ENCODE measurements around the gene KANK4.

The KANK4 gene

DNA sequence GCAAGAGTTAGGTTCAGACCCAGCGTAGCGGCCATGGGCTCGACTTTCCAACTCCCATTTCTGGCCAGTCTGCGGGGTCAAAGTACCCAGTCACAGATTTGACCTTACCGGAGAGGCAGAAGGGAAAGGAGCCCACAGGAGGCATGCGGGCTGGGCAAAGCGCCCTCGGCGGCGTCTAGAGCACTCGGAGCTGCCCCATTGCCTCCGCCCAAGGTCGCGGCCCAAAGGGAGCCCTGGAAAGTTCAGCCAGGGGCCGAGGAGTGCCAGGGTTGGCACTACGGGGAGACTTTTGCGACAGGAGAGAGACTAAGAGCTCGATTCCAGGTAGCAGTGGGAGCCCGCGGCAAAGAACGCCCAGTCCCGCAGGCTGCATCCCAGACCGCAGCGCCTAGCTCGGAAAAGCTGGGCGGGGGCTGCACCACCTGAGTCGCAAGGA lies 896 bp downstream of the KANK4 start:
- peaks cover 3% of the 10 kb centered on the region for H3K4me1 Mint-ChIP-seq (ENCODE audit: low read depth)
- no peak overlapping the region for H3K27ac Mint-ChIP-seq
- H3K4me3 Mint-ChIP-seq, result no peak overlapping the region
- H3K36me3 Mint-ChIP-seq (ENCODE audit: low read depth), result no peaks in the 10 kb centered on the region
- no peaks in the 10 kb centered on the region for H3K9me3 Mint-ChIP-seq
- H3K27me3 Mint-ChIP-seq, result peaks cover 40% of the 10 kb centered on the region

DNA sequence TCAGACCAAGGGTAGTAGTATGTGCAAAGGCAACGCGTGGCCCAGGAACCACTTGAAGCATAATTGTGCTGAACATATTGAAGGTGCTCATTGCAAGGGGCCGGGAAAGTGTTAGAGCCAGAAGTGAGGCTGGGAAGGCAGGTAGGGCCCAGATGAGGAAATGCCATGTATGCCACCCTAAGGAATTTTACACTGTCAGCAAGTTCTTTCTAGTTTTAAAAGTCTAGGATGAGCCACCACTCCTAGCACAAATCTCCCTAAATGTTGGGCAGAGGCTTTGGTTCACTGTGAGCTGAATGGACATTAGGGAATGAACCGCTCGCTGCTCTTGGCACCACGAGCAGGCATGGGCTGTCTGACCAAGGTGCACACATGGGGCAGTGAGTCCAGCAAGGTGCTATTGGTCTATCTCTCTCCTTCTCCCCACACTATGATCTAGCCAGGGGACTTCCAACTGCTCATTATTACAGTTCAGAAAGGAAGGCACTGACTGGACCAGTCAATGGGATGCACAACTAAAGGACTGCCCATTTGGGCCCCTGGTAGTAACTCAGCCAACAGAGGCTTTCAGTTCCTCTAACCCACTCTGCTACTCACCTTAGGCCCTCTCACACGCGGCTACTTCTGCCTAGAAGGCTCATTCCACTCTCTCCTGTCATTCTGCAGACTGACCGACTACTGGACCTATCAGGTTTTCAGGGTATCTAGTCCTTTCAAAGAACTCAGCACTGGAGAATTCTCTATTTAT lies 2.0 kb downstream of the KANK4 start:
- H3K27me3 Mint-ChIP-seq, result peaks cover 40% of the 10 kb centered on the region
- no peaks in the 10 kb centered on the region for H3K36me3 Mint-ChIP-seq (ENCODE audit: low read depth)
- no peak overlapping the region for H3K4me3 Mint-ChIP-seq
- H3K4me1 Mint-ChIP-seq (ENCODE audit: low read depth), result peaks cover 3% of the 10 kb centered on the region
- H3K9me3 Mint-ChIP-seq, result no peaks in the 10 kb centered on the region
- H3K27ac Mint-ChIP-seq, result no peak overlapping the region

DNA sequence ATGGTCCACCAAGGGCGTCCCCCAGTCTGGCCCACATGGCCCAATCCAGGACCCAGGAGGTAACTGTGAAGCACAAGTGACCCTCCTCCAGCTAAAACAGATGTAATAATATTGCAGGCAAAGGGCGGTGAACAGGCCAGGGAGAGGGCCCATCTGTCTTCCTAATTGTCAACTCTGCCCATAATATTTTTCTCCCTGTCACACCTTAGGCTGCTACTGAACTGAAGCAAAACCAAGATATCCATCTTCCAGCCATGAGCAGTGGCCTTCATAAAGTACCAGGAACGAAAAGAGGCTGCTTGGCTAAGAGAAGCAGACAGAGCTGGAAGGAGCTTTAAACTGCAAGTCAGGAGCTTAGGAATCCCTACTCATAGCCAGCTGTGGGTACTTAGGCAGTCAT lies 3.1 kb downstream of the KANK4 start:
- H3K36me3 Mint-ChIP-seq (ENCODE audit: low read depth), result no peaks in the 10 kb centered on the region
- no peaks in the 10 kb centered on the region for H3K9me3 Mint-ChIP-seq
- no peaks in the 10 kb centered on the region for H3K4me1 Mint-ChIP-seq (ENCODE audit: low read depth)
- H3K27me3 Mint-ChIP-seq, result peaks cover 35% of the 10 kb centered on the region
- H3K4me3 Mint-ChIP-seq, result no peak overlapping the region
- no peak overlapping the region for H3K27ac Mint-ChIP-seq

DNA sequence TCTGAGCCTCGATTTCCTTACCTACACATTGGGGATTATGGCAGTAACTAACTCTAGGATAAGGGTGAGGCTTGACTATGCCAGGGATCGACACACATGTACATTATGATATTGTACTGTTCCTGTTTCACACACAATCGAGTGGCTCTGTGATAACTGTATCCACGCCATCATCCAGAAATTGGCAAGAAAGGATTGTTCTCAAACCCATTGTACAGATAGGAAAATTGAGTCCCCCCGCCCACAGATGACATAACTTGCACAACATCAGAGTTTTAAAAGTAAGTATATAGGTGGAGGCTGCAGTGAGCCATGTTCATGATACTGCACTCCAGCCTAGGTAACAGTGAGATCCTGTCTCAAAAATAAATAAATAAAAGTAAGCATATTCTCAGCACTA lies 3.8 kb downstream of the KANK4 start:
- Mint-ChIP-seq H3K36me3 (ENCODE audit: low read depth) (no peaks in the 10 kb centered on the region), H3K27me3 (peaks cover 28% of the 10 kb centered on the region), H3K27ac (no peak overlapping the region), H3K9me3 (no peaks in the 10 kb centered on the region), H3K4me1 (ENCODE audit: low read depth) (no peaks in the 10 kb centered on the region), H3K4me3 (no peak overlapping the region)

DNA sequence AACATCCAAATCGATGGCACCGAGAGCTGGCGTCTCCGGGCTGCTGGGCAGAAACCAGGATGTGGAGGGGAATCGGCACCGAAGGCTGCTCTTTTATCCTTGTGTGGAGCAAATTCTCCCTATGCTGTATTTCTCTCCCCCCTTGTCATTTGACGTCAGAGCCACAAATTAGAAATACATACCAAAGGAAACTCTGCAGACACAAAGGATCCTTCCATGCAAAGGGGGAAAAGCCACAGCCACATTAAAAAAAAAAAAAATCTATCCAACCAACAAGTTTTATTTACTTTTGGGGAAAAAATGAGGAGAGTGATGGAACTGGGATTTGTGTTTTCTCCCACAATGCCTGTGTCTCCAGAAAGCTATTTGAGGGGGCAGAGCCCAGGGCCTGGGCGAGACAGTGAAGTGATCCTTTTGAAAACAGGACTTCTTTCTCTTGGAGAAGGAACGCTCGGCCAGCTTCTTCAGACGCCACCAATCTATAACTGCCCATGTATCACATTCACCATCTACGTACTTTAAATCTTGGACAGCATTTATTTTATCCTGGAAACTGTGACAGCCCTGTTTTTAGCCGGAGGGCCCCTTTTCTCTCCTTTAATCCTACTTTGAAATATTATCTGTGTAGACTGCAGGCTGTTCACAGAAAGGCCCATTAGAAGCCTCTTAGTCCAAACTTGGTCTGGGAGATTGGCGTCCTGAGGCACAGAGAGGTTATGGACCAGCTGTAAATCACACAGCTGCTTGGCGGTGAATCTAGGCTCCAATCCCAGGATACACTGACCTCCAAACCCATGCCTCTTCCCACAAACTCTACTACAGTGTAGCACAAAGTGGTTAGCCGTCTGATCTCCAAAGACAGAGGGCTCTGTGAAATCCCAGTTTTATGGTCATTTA lies 4.5 kb downstream of the KANK4 start:
- Mint-ChIP-seq H3K27ac (no peak overlapping the region), H3K4me1 (ENCODE audit: low read depth) (no peaks in the 10 kb centered on the region), H3K9me3 (no peaks in the 10 kb centered on the region), H3K36me3 (ENCODE audit: low read depth) (no peaks in the 10 kb centered on the region), H3K4me3 (no peak overlapping the region), H3K27me3 (peaks cover 21% of the 10 kb centered on the region)

DNA sequence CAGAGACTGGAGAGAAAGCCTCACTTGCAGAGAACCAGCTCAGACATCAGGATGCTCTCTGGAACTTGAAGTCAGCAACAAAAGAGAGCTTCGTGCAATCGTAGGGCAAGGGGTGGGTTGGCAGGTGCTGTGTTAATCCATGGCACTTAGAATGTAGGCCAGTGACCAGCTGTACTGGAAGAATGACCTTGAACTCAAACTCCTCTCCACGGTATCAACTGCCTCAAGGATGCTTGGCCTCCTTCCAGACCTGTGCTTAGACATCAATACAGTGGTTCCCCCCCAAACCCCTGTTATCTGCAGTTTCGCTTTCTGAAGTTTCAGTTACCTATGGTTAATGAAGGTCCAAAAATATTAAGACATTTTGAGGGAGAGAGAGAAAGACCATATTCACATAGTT lies 6.5 kb downstream of the KANK4 start:
- Mint-ChIP-seq H3K4me3 (no peak overlapping the region), H3K4me1 (ENCODE audit: low read depth) (no peaks in the 10 kb centered on the region), H3K27ac (no peak overlapping the region), H3K27me3 (peaks cover 11% of the 10 kb centered on the region), H3K36me3 (ENCODE audit: low read depth) (no peaks in the 10 kb centered on the region), H3K9me3 (no peaks in the 10 kb centered on the region)

DNA sequence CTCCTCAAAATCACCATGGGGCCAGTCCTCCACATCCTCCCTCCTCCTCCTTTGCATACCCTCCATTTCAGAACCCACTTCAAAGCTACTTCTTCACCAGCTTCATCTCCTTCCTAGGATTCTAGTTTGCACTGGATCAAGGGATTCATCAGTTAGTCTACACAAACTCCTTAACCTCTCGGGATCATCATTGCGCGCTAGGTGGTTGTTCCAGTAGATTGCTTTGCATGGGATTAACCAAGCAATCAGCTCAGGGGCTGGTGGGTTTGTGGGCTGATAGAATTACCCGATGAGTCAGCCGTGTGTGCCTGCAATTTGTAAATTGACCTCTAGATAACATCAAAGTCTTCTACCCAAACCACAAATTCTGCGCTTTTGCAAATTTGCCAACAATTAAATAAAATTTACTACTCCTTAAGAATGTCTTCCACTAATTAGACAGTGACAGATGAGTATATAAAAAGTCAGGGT lies 7.7 kb downstream of the KANK4 start:
- H3K27ac Mint-ChIP-seq, result no peak overlapping the region
- no peaks in the 10 kb centered on the region for H3K9me3 Mint-ChIP-seq
- H3K36me3 Mint-ChIP-seq (ENCODE audit: low read depth), result no peaks in the 10 kb centered on the region
- H3K4me3 Mint-ChIP-seq, result no peak overlapping the region
- H3K27me3 Mint-ChIP-seq, result peaks cover 3% of the 10 kb centered on the region
- no peaks in the 10 kb centered on the region for H3K4me1 Mint-ChIP-seq (ENCODE audit: low read depth)

DNA sequence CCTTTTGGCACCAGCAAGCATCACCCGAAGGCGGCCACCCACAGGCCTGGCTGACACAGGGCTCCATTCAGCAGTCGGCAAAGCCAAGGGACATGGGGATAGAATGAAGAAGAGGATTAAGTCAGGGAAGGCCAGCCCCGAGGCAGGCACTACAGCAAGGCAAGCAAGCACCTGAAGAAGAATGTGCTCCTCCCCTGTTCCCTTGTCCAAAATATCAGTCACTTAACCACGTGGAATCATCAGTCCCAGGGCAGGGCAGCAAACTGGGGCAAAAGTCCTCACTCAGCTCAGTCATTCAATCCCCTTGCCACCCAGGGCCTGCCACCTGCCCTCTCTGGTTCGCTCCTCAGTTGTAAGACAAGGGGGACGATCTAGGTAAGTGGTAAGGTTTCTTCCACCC lies 9.3 kb downstream of the KANK4 start:
- Mint-ChIP-seq H3K4me3 (no peak overlapping the region), H3K9me3 (no peaks in the 10 kb centered on the region), H3K27ac (no peak overlapping the region), H3K36me3 (ENCODE audit: low read depth) (no peaks in the 10 kb centered on the region), H3K27me3 (peaks cover 3% of the 10 kb centered on the region), H3K4me1 (ENCODE audit: low read depth) (no peaks in the 10 kb centered on the region)

DNA sequence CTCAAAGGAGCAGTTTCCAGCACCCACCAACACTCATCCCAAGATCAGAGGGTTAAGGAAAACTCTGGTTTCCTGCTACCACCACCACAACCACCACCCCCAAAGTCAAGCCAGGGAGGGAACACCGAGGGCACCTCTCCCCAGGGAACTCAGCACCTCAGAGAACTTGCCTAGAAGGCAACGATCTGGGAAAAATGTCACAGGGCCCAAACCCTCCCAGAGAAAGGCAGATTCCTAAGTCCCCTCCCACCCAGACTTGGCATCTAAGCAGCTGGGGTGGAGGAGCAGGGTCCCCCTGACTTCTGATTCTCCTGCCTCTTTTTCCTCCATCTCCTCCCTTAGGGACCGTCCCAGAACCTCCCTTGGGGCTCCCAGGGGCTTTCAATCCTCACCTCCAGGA lies 10.6 kb downstream of the KANK4 start:
- Mint-ChIP-seq H3K27ac (no peak overlapping the region), H3K9me3 (no peaks in the 10 kb centered on the region), H3K27me3 (no peaks in the 10 kb centered on the region), H3K4me3 (no peak overlapping the region), H3K4me1 (ENCODE audit: low read depth) (no peaks in the 10 kb centered on the region), H3K36me3 (ENCODE audit: low read depth) (no peaks in the 10 kb centered on the region)

DNA sequence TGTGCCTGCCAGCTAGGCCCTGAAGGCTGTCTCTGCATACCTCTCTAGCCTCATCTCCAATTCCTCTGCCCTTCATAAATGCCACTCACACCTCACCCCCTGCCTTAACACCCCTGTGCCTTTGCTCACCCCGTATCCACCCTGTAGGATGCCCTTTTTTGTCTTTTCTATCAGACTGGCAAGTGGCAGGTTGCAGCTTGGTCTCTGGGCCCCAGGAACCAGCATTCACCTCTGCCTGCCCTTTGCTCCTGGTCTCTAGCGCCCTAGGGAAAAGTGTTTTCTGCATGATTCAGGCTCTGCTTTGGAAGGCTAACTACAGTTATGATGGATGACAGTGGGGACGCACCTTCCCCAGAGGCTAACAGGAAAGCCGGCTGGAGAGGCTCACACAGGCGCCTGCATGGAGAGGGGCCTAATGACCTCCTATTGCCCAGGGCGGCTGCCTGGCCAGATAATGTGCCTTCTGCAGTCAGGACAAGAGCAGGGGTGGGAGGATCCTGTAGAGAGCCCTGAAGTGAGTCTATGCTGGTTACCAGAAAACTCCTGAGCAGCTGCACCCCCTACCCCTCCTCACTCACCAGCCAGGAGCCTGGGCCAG lies 11.2 kb downstream of the KANK4 start:
- Mint-ChIP-seq H3K36me3 (ENCODE audit: low read depth) (no peaks in the 10 kb centered on the region), H3K4me3 (no peak overlapping the region), H3K27me3 (no peaks in the 10 kb centered on the region)

DNA sequence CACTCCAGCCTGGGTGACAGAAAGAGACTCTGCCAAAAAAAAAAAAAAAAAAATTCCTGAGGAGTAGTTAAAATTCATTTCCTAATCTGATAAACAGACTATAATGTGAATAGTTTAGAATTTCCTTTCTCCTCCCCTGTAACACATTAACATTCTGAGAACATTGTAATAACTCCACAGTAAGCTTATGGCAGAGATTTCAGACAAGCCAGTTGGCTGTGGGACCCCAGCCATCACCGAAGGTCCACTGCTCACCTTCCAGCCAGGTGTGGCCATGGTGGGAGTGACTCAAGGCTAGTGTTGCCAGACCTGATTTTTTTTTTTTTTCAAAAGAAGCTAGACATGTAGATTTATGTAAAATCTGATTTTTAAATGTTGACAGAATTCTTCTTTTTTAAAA lies 11.8 kb downstream of the KANK4 start:
- Mint-ChIP-seq H3K27me3 (no peaks in the 10 kb centered on the region), H3K4me1 (ENCODE audit: low read depth) (no peaks in the 10 kb centered on the region), H3K9me3 (no peaks in the 10 kb centered on the region), H3K27ac (no peak overlapping the region), H3K4me3 (no peak overlapping the region), H3K36me3 (ENCODE audit: low read depth) (no peaks in the 10 kb centered on the region)

More for the DNA sequence above, 11.2 kb downstream of the KANK4 start:
- H3K27ac Mint-ChIP-seq, result no peak overlapping the region
- no peaks in the 10 kb centered on the region for H3K9me3 Mint-ChIP-seq
- no peaks in the 10 kb centered on the region for H3K4me1 Mint-ChIP-seq (ENCODE audit: low read depth)

DNA sequence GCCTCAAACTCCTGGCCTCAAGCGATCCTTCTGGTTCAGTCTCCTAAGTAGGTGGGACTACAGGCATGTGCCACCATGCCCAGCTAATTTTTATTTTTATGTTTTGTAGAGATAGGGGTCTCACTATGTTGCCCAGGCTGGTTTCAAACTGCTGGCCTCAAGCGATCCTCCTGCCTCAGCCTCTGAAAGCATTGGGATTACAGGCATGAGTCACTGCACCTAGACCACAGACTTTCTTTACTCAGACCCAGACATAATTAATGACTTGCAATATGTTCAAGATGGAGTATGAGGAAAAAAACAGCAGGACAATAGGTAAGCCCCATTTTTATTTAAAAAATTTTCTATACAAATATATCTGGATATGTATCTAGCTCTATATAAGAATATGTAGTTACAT lies 13.2 kb downstream of the KANK4 start:
- H3K27me3 Mint-ChIP-seq, result no peaks in the 10 kb centered on the region
- H3K4me3 Mint-ChIP-seq, result no peak overlapping the region
- H3K4me1 Mint-ChIP-seq (ENCODE audit: low read depth), result no peaks in the 10 kb centered on the region
- no peak overlapping the region for H3K27ac Mint-ChIP-seq
- no peaks in the 10 kb centered on the region for H3K9me3 Mint-ChIP-seq
- H3K36me3 Mint-ChIP-seq (ENCODE audit: low read depth), result no peaks in the 10 kb centered on the region

DNA sequence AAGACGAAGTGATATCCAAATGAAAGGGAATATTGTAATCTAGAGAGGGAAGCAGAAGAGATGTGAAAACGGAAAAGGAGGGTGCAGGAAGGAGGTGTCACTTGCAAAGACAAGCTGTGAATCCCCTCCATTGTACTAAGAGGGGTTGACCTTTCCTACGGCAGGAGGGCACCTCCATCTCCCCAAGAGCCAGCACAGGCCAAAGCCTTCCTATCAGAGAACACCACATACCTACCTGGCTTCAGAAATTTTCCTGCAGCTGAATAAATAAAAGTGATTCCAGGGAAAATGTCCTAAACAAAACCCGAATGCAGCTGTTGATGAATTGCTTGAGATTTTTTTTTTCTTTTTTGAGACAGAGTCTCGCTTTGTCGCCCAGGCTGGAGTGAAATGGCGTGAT lies 14.3 kb downstream of the KANK4 start:
- no peaks in the 10 kb centered on the region for H3K9me3 Mint-ChIP-seq

DNA sequence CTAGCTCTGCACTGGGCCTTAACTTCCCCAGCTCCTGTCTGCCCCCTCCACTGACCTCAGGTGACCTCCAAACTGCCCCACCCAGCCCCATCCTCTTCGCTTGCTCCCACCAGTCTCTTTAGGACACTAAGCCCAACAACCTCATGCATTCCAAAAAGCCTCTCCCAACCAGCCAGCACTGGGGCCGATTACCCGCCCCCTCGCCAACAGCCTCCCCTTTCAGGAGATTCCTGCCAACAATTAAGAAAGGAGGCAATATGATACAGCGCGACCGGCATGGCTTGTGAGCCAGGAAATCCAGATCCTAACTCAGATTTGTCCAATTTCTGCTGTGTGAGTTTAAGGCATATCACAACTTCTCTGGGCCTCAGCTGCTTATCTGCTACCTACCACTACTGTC lies 14.7 kb downstream of the KANK4 start:
- no peaks in the 10 kb centered on the region for H3K9me3 Mint-ChIP-seq
- H3K4me3 Mint-ChIP-seq, result no peak overlapping the region
- no peaks in the 10 kb centered on the region for H3K27me3 Mint-ChIP-seq
- H3K4me1 Mint-ChIP-seq (ENCODE audit: low read depth), result no peaks in the 10 kb centered on the region
- no peak overlapping the region for H3K27ac Mint-ChIP-seq
- no peaks in the 10 kb centered on the region for H3K36me3 Mint-ChIP-seq (ENCODE audit: low read depth)

More for the DNA sequence above, 14.3 kb downstream of the KANK4 start:
- Mint-ChIP-seq H3K4me3 (no peak overlapping the region), H3K4me1 (ENCODE audit: low read depth) (no peaks in the 10 kb centered on the region), H3K27me3 (no peaks in the 10 kb centered on the region), H3K36me3 (ENCODE audit: low read depth) (no peaks in the 10 kb centered on the region), H3K27ac (no peak overlapping the region)

DNA sequence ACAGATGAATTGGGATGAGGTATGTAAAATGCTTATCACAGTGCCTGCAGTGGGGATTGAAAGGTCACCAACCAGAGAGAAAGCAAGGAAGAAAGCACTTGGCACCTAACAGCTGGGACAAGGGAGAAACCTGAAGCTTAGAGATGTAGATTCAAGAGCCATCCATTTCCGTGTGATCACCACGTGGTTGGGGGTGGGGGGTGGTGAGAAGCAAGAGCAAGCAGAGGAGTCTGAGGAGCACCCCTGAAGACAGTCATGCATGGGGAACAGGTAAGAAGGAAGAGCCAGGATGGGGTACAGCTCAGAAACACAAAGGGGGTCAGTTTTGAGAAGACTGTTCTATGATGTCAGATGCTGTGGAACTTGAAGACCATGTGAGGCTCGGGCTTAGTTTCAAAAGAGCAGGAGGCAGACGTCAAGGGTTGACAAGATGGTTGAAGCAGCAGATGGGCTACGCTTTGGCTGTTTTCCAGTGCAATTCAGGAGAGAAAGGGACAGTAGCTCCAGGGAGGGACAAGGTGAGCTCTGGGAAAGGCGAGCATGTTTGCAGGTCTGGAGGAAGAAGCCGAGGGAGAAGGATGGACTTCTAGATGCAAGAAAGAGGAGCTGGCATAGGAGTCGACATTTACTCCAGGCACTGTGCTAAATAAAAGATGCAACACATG lies 17.4 kb downstream of the KANK4 start:
- Mint-ChIP-seq H3K27ac (no peak overlapping the region), H3K27me3 (no peaks in the 10 kb centered on the region), H3K9me3 (no peaks in the 10 kb centered on the region), H3K4me1 (ENCODE audit: low read depth) (no peaks in the 10 kb centered on the region), H3K4me3 (no peak overlapping the region), H3K36me3 (ENCODE audit: low read depth) (no peaks in the 10 kb centered on the region)
